Thyroid gland (tissue), 4 donors: Measurements from ENCODE around the gene PTPRE. TPM values are rescaled to one million over a fixed set of nuclear protein-coding genes. Genes with fewer than 3 reads are reported as not detected.

Experiments used
- DNase-seq, 2 donors: peaks; one replicate each; pipeline ENCODE4 v3.0.0-alpha.2; 2019
- H3K27ac ChIP-seq, 3 donors: fragments of 200-600 bp; sonication (generic); 1 replicate in 2 of 3; 2 replicates in 1 of 3; pipeline ENCODE4 v1.5.1; 2016 to 2019; ENCODE audit warnings: mild to moderate bottlenecking in 1 of 3, moderate library complexity in 1 of 3
- H3K27me3 ChIP-seq: fragments of 200-600 bp; sonication (generic); one replicate; pipeline ENCODE4 v1.5.1; 2019
- H3K36me3 ChIP-seq, 2 donors: fragments of 200-600 bp; sonication (generic); one replicate each; pipeline ENCODE4 v1.5.1; 2016 to 2019
- H3K4me1 ChIP-seq, 2 donors: fragments of 200-600 bp; sonication (generic); one replicate each; pipeline ENCODE4 v1.5.1; 2017 to 2019
- H3K4me3 ChIP-seq, 3 donors: fragments of 200-600 bp; sonication (generic); replicated peaks in 1 of 3; 1 replicate in 2 of 3; 2 replicates in 1 of 3; pipeline ENCODE4 v1.5.1; 2016; ENCODE audit warnings: mild to moderate bottlenecking in 1 of 3
- H3K9me3 ChIP-seq: fragments of 200-600 bp; sonication (generic); one replicate; pipeline ENCODE4 v1.5.1; 2017
- CTCF ChIP-seq, 6 experiments: fragments of 200-600 bp in 3 of 6; fragments of 450-650 bp in 3 of 6; sonication (generic) in 3 of 6; IDR thresholded peaks; one replicate each; pipeline ENCODE4 v1.5.1; 2016 to 2019; ENCODE audit warnings: antibody characterized with exemption in 6 of 6, mild to moderate bottlenecking in 2 of 6, inconsistent platforms in 1 of 6, moderate library complexity in 1 of 6
- POLR2A ChIP-seq, 2 donors: fragments of 450-650 bp; IDR thresholded peaks; one replicate each; pipeline ENCODE4 v1.6.1; 2017; ENCODE audit warnings: antibody characterized with exemption in 2 of 2, mild to moderate bottlenecking in 2 of 2, moderate library complexity in 1 of 2
- WGBS, 2 donors: methylation state at CpG; one replicate each; pipeline ENCODE4 v1.1.5; 2017; 5-methylcytosine and 5-hydroxymethylcytosine counted together
- intact Hi-C: fragments of 100-400 bp; cut with DNase I; formaldehyde crosslinking; loops from one replicate; pipeline ENCODE4 v1.15.1; 2023
- total RNA-seq, 4 donors: library from RNA; depleted of rRNA; stranded (reverse); fragments of >200 nt; gene quantifications; one replicate each; pipeline ENCODE4 v1.2.3, GENCODE V29; 2016

Gene PTPRE
- total RNA-seq, 4 donors from 2014 or later = 16.8 to 25.0 (median 19.4) TPM

- DNase-seq = no peak
- no peaks in the 10 kb centered on the region for H3K4me1 ChIP-seq
- no peaks in the 10 kb centered on the region for H3K36me3 ChIP-seq
- no peaks in the 10 kb centered on the region for H3K27me3 ChIP-seq
- TF ChIP-seq CTCF (IDR thresholded peaks at IDR 0.05) = no peak
- TF ChIP-seq POLR2A (IDR thresholded peaks at IDR 0.05) = no peak
- no peaks in the 10 kb centered on the region for H3K9me3 ChIP-seq
- WGBS, 2 donors = 95 to 97% methylated on average over 23 to 25 of the region's 25 CpGs
- no peak overlapping the region for H3K27ac ChIP-seq
- no peak overlapping the region for H3K4me3 ChIP-seq
- intact Hi-C loops = no loop called here
These were observed 148.4 kb downstream of the PTPRE start for GRCh38 chr10:128055061-128055868.

GRCh38 chr10:128056303-128057050, 149.6 kb downstream of the PTPRE start:
- Histone ChIP-seq H3K4me1 (no peaks in the 10 kb centered on the region), H3K36me3 (no peaks in the 10 kb centered on the region)
- intact Hi-C loops = no loop called here

GRCh38 chr10:128058106-128058749, 151.3 kb downstream of the PTPRE start:
- DNase-seq = no peak
- peaks cover 0 to 12% of the 10 kb centered on the region in 2 donors for H3K4me1 ChIP-seq
- no peak overlapping the region for H3K4me3 ChIP-seq
- intact Hi-C loops = no loop called here
- H3K36me3 ChIP-seq = no peaks in the 10 kb centered on the region
- no peak overlapping the region for H3K27ac ChIP-seq
- no peaks in the 10 kb centered on the region for H3K9me3 ChIP-seq
- WGBS, 2 donors = 91 to 92% methylated on average over 9 of the region's 9 CpGs
- H3K27me3 ChIP-seq = no peaks in the 10 kb centered on the region
- TF ChIP-seq CTCF (IDR thresholded peaks at IDR 0.05) = no peak
- TF ChIP-seq POLR2A (IDR thresholded peaks at IDR 0.05) = no peak

More at GRCh38 chr10:128056303-128057050, 149.6 kb downstream of the PTPRE start:
- WGBS, 2 donors = 82 to 94% methylated on average over 17 of the region's 17 CpGs
- no peak for TF ChIP-seq POLR2A (IDR thresholded peaks at IDR 0.05)
- no peak for TF ChIP-seq CTCF (IDR thresholded peaks at IDR 0.05)
- H3K4me3 ChIP-seq = no peak overlapping the region
- H3K27me3 ChIP-seq = no peaks in the 10 kb centered on the region
- no peak overlapping the region for H3K27ac ChIP-seq
- no peak for DNase-seq
- H3K9me3 ChIP-seq = no peaks in the 10 kb centered on the region

- Histone ChIP-seq H3K4me1 (peaks cover 0 to 16% of the 10 kb centered on the region in 2 donors), H3K9me3 (no peaks in the 10 kb centered on the region), H3K27me3 (no peaks in the 10 kb centered on the region), H3K4me3 (no peak overlapping the region), H3K27ac (no peak overlapping the region), H3K36me3 (no peaks in the 10 kb centered on the region)
- no peak for TF ChIP-seq POLR2A (IDR thresholded peaks at IDR 0.05)
- TF ChIP-seq CTCF (IDR thresholded peaks at IDR 0.05) = no peak
- DNase-seq = no peak
- intact Hi-C loops = no loop called here
These were observed 151.8 kb downstream of the PTPRE start for GRCh38 chr10:128058750-128059134.
